Esophagus squamous epithelium (tissue), 4 donors: ENCODE results near the gene SARNP.

ENCODE experiments used
- CTCF ChIP-seq, 6 experiments: fragments of 450-650 bp in 4 of 6; fragments of 200-600 bp in 2 of 6; sonication (generic) in 2 of 6; IDR thresholded peaks; one replicate each; pipeline ENCODE4 v1.5.1; 2016 to 2019; ENCODE audit warnings: antibody characterized with exemption in 6 of 6, mild to moderate bottlenecking in 4 of 6, moderate library complexity in 4 of 6
- POLR2A ChIP-seq, 4 donors: fragments of 450-650 bp; IDR thresholded peaks; one replicate each; pipeline ENCODE4 v1.6.1; 2017; ENCODE audit warnings: antibody characterized with exemption in 4 of 4, mild to moderate bottlenecking in 4 of 4, moderate library complexity in 3 of 4

GRCh38 chr12:55806982-55807381, 10.5 kb downstream of the SARNP start:
- no peak for TF ChIP-seq CTCF (IDR thresholded peaks at IDR 0.05)
- TF ChIP-seq POLR2A (IDR thresholded peaks at IDR 0.05): no peak
